Heart right ventricle (tissue), 16 donors: ENCODE measurements around the gene TSPAN10. TPM values are rescaled to one million over a fixed set of nuclear protein-coding genes. Genes with fewer than 3 reads are reported as not detected.
A peak's percentile ranks its signal among the peaks of the same experiment; 100 is the strongest.

Source experiments
- ATAC-seq, 8 donors: fragments of 200-7000 bp; cut with Tn5 transposase; one replicate each; pipeline ENCODE4 v1.9.1; 2020; ENCODE audit warnings: mild to moderate bottlenecking in 8 of 8, moderate library complexity in 8 of 8, moderate number of reproducible peaks in 1 of 8
- DNase-seq, 2 donors: peaks; one replicate each; pipeline ENCODE4 v3.0.0-alpha.2; 2020
- H3K27ac ChIP-seq, 10 donors: fragments of 200-600 bp; sonication (generic) in 2 of 10; one replicate each; pipeline versions ENCODE4 v1.5.0 to v1.8.0; 2020 to 2022; ENCODE audit warnings: mild to moderate bottlenecking in 3 of 10
- H3K27me3 ChIP-seq, 7 donors: fragments of 200-600 bp; one replicate each; pipeline ENCODE4 v1.8.0; 2021 to 2022; ENCODE audit warnings: mild to moderate bottlenecking in 2 of 7
- H3K36me3 ChIP-seq, 9 donors: fragments of 200-600 bp; sonication (generic) in 1 of 9; one replicate each; pipeline versions ENCODE4 v1.5.0 to v1.8.0; 2020 to 2022; ENCODE audit warnings: mild to moderate bottlenecking in 2 of 9
- H3K4me1 ChIP-seq, 9 donors: fragments of 200-600 bp; sonication (generic) in 1 of 9; one replicate each; pipeline versions ENCODE4 v1.5.0 to v1.8.0; 2020 to 2022; ENCODE audit warnings: mild to moderate bottlenecking in 4 of 9
- H3K4me3 ChIP-seq, 10 donors: fragments of 200-600 bp; sonication (generic) in 2 of 10; one replicate each; pipeline versions ENCODE4 v1.5.0 to v1.8.0; 2020 to 2022; ENCODE audit warnings: mild to moderate bottlenecking in 7 of 10, moderate library complexity in 2 of 10
- H3K9me3 ChIP-seq, 11 donors: fragments of 200-600 bp in 10 of 11; sonication (generic) in 2 of 11; one replicate each; pipeline versions ENCODE4 v1.5.0 to v1.8.0; 2013 to 2022; ENCODE audit warnings: mild to moderate bottlenecking in 2 of 11, control low read depth in 1 of 11, moderate library complexity in 1 of 11
- WGBS, 2 donors: extraction: QIAGEN DNeasy Blood & Tissue Kit; methylation state at CpG; one replicate each; pipeline ENCODE4 v1.1.7; 2013; ENCODE audit warnings: inconsistent platforms in 1 of 2; 5-methylcytosine and 5-hydroxymethylcytosine counted together
- intact Hi-C, 10 donors: fragments of 100-400 bp; cut with DNase I; formaldehyde crosslinking; loops; one replicate each; pipeline versions ENCODE4 v1.11.1 to v1.14.2; 2022
- polyA plus RNA-seq, 2 donors: library from polyadenylated mRNA; stranded (reverse); fragments of 200-250 nt; gene quantifications; one replicate each; pipeline ENCODE4 v1.2.3, GENCODE V29; 2013
- total RNA-seq, 10 donors: library from RNA; stranded (reverse); fragmentation: NEBNext Ultra II Directional in 3 of 10; extraction: Animal tissue kit (Norgen Biotek cat#: 25700) in 3 of 10; gene quantifications; one replicate each; pipeline versions ENCODE4 v1.2.1 to v1.2.4, GENCODE V29; 2021 to 2023
- TF ChIP-seq, protein P1 (sequence below), 9 donors: fragments of 200-600 bp; sonication (generic) in 2 of 9; IDR thresholded peaks; one replicate each; pipeline versions ENCODE4 v1.5.0 to v1.8.0; 2021 to 2022; ENCODE audit warnings: antibody characterized with exemption in 9 of 9, mild to moderate bottlenecking in 5 of 9, moderate library complexity in 1 of 9
- donor health status: Arrhythmogenic right ventricular cardiomyopathy.
- donor health status: ischemic (EF 13 %, LVEDD 7.1; RV severe dilation, severe dysfunction).
- donor health status: healthy with polysubstance abuse.
- donor health status: DM: no; HTN: yes; CAD: no.
- donor health status: DM: no; HTN: no; CAD: no.
- donor health status: ischemic (EF 25% LVEDD 6.9; RV normal size, moderate dysfunction).
- donor health status: ischemic (EF 25% LVEDD 5.7; RV mildly dilated, moderate dysfunction).
- donor health status: healthy.
- donor health status: DM: yes; HTN: yes; CAD: no.
- donor health status: Ischemic cardiomyopathy.
- donor health status: ischemic (EF 35%, LVEDD 5.7; RV mildly dilated, moderate dysfunction).
- donor health status: nonischemic (EF 11% LVEDD 7.7; RV severe dilation, severe dysfunction).
- donor health status: DM: yes; HTN: yes; CAD: no.
- donor health status: PGD.
- donor health status: ischemic (EF 29% LVEDD 5.4; RV normal size, mild dysfunction).
- donor health status: nonischemic (EF 23%, LVEDD 6.1; RV moderate dilation, normal function).

The TSPAN10 gene
- total and polyA plus RNA-seq, 12 donors: 0.12 to 0.57 (median 0.25) TPM

DNA sequence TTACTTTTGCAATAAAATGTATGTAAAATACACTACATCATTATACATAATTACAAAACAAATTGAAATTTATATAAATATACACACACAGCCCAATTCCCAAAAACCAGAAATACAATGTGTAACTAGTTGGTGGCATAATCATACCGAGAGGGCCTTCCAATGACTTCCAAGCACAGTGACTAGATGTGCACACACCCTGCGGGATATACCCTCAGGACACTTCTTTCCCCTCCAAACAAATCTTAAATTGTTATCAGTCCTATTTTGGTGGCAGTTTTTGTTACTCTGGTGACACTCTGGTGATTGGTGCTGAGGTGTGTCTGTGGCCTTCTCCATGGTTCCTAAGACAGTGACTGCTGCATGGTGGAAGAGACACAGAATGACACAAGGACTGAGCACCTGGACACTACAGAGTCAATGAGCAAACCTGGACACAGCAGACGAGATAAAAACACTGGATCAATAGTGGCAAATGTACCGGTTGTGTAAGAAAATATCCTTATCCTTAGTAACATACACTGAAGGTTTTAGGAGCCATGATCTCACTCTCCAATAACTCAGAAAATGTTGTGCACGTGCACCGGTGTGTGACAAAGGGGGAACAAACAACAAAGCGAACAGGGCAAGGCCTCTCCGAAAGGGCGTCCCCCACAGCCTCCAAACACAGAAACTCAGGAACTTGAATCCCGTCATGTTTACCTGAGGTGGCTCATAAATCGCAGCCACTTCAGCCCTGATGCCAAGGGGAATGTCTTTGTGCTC lies 33.0 kb upstream of the TSPAN10 start:
- no peak for DNase-seq
- H3K4me3 ChIP-seq: no peak overlapping the region
- no peak for ATAC-seq
- no peak overlapping the region for H3K27ac ChIP-seq
- peaks cover 0 to 100% (median 52%) of the 10 kb centered on the region in 9 donors for H3K36me3 ChIP-seq
- H3K4me1 ChIP-seq: peaks cover 0 to 23% (median 15%) of the 10 kb centered on the region in 9 donors
- H3K9me3 ChIP-seq: no peaks in the 10 kb centered on the region
- 71 to 91% methylated on average over 11 of the region's 11 CpGs for WGBS, 2 donors
- intact Hi-C loops: loop anchor here in 7 of 10 donors (5.0 to 10.0 kb wide), 4 partner anchors 37 to 352 kb away; no protein-coding TSS in a partner anchor
- TF ChIP-seq, protein P1, sequence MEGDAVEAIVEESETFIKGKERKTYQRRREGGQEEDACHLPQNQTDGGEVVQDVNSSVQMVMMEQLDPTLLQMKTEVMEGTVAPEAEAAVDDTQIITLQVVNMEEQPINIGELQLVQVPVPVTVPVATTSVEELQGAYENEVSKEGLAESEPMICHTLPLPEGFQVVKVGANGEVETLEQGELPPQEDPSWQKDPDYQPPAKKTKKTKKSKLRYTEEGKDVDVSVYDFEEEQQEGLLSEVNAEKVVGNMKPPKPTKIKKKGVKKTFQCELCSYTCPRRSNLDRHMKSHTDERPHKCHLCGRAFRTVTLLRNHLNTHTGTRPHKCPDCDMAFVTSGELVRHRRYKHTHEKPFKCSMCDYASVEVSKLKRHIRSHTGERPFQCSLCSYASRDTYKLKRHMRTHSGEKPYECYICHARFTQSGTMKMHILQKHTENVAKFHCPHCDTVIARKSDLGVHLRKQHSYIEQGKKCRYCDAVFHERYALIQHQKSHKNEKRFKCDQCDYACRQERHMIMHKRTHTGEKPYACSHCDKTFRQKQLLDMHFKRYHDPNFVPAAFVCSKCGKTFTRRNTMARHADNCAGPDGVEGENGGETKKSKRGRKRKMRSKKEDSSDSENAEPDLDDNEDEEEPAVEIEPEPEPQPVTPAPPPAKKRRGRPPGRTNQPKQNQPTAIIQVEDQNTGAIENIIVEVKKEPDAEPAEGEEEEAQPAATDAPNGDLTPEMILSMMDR (IDR thresholded peaks at IDR 0.05): no peak
- H3K27me3 ChIP-seq: no peaks in the 10 kb centered on the region

DNA sequence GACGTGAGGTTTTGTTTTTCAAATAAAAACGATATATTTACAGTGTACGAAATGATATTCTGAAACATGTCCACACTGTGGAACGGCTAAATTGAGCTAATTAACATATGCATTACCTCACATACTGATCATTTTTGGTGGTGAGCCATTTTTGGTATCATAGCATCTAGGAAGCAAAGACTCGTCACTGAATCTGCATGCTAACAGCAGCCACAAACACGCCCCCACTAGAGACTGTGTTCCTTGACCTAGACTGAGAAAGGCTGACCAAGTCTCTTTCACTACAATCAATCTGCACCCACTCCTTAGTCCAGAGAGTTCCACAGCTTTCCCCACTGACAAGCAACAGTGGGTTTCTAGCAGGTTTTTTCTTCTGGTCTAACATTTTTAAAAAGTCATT lies 29.6 kb upstream of the TSPAN10 start:
- H3K36me3 ChIP-seq: peaks cover 3 to 97% (median 70%) of the 10 kb centered on the region in 9 donors
- H3K9me3 ChIP-seq: no peaks in the 10 kb centered on the region
- DNase-seq (no peak), ATAC-seq (no peak)
- intact Hi-C loops: loop anchor here in 2 of 10 donors (10.0 kb wide), 1 partner anchor 353 kb away; no protein-coding TSS in a partner anchor
- TF ChIP-seq, protein P1 (IDR thresholded peaks at IDR 0.05): no peak
- H3K4me1 ChIP-seq: peaks cover 2 to 26% (median 16%) of the 10 kb centered on the region in 9 donors
- WGBS, 2 donors: 75 to 80% methylated on average over 6 of the region's 6 CpGs
- no peaks in the 10 kb centered on the region for H3K27me3 ChIP-seq
- no peak overlapping the region for H3K27ac ChIP-seq
- H3K4me3 ChIP-seq: no peak overlapping the region

DNA sequence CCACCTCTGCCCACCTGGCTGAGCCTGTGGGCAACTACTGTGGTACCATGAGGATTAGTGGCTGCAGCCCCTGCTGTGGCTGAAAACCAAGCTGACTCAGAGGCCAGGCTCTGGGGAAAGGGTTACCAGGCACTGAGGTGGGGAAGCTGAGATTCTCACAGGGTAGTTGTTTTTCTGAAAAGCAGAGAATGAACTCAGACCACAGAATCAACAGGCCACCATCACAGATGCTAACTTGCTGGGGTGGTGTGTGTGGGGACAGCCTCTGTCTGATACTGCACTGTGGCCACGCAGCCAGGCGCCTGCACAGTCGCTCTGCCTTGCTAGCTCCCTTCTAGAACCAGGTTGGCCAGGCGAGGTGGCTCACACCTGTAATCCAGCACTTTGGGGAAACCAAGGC lies 28.9 kb upstream of the TSPAN10 start:
- TF ChIP-seq, protein P1 (IDR thresholded peaks at IDR 0.05): no peak
- Histone ChIP-seq H3K36me3 (peaks cover 3 to 97% (median 70%) of the 10 kb centered on the region in 9 donors), H3K27ac (no peak overlapping the region), H3K4me3 (no peak overlapping the region), H3K9me3 (no peaks in the 10 kb centered on the region), H3K4me1 (peaks cover 3 to 33% (median 16%) of the 10 kb centered on the region in 9 donors), H3K27me3 (no peaks in the 10 kb centered on the region)
- no peak for ATAC-seq
- intact Hi-C loops: loop anchor here in 2 of 10 donors (10.0 kb wide), 1 partner anchor 353 kb away; no protein-coding TSS in a partner anchor
- no peak for DNase-seq
- 95 to 100% methylated on average over 4 of the region's 4 CpGs for WGBS, 2 donors

DNA sequence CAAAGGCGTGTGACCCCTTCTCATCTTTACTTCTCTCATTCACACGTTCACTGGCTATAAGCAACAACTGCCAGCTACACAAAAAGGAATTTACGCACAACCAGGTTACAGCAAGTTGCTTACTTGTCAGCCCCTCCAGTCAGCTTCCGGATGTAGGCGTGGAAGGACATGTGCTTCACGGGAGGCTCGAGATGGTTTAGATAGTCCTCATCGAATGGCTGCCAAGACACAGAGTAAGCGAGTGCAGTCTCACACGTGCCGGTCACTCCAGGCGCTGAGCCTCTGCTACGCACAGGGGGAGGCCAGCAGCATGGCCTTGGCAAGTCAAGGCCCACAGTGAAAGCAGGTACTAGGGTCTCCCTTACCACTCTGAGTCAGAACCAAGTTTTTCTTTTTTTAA lies 28.4 kb upstream of the TSPAN10 start:
- no peak overlapping the region for H3K4me3 ChIP-seq
- 90 to 91% methylated on average over 13 of the region's 13 CpGs for WGBS, 2 donors
- DNase-seq: no peak
- H3K9me3 ChIP-seq: no peaks in the 10 kb centered on the region
- intact Hi-C loops: loop anchor here in 2 of 10 donors (10.0 kb wide), 1 partner anchor 354 kb away; no protein-coding TSS in a partner anchor
- no peak for ATAC-seq
- peak overlapping the region in 2 of 10 donors; percentile 54 to 58 for H3K27ac ChIP-seq
- no peaks in the 10 kb centered on the region for H3K27me3 ChIP-seq
- TF ChIP-seq, protein P1 (IDR thresholded peaks at IDR 0.05): no peak
- H3K36me3 ChIP-seq: peaks cover 3 to 97% (median 64%) of the 10 kb centered on the region in 9 donors
- peaks cover 3 to 38% (median 17%) of the 10 kb centered on the region in 9 donors for H3K4me1 ChIP-seq
